Mesenchymal stem cell (in vitro differentiated cells and primary cell): ENCODE measurements around the gene USH2A.

Source experiments
- DNase-seq: peaks from one replicate; pipeline ENCODE4 v3.0.0-alpha.2; 2013
- H2AFZ ChIP-seq: one replicate; pipeline ENCODE4 v1.6.1; 2013; ENCODE audit warnings: low read depth, mild to moderate bottlenecking, control low read depth, inconsistent platforms, low read length, moderate library complexity
- H2AK5ac ChIP-seq: 2 replicates; pipeline ENCODE4 v1.6.1; 2013; ENCODE audit warnings: low read length, moderate library complexity, mild to moderate bottlenecking, inconsistent platforms; ENCODE audit not compliant: severe bottlenecking
- H2BK120ac ChIP-seq: one replicate; pipeline ENCODE4 v1.6.1; 2013; ENCODE audit warnings: low read depth, mild to moderate bottlenecking, inconsistent platforms, low read length, moderate library complexity
- H2BK12ac ChIP-seq, 2 experiments: one replicate each; pipeline ENCODE4 v1.6.1; 2013; ENCODE audit warnings: inconsistent platforms in 2 of 2, low read length in 2 of 2, mild to moderate bottlenecking in 2 of 2, moderate library complexity in 2 of 2, control low read depth in 1 of 2
- H2BK15ac ChIP-seq: one replicate; pipeline ENCODE4 v1.6.1; 2013; ENCODE audit warnings: mild to moderate bottlenecking, low read depth, inconsistent platforms; ENCODE audit not compliant: poor library complexity, severe bottlenecking
- H2BK5ac ChIP-seq: 2 replicates; pipeline ENCODE4 v1.6.1; 2013; ENCODE audit warnings: low read depth, mild to moderate bottlenecking, low read length, control low read depth, inconsistent platforms; ENCODE audit not compliant: poor library complexity, severe bottlenecking
- H3K14ac ChIP-seq, 2 experiments: one replicate each; pipeline ENCODE4 v1.6.1; 2013; ENCODE audit warnings: inconsistent platforms in 2 of 2, low read length in 2 of 2, control low read depth in 1 of 2, mild to moderate bottlenecking in 1 of 2, moderate library complexity in 1 of 2
- H3K18ac ChIP-seq, 2 experiments: one replicate each; pipeline ENCODE4 v1.6.1; 2013; ENCODE audit warnings: inconsistent platforms in 2 of 2, low read length in 2 of 2, control low read depth in 1 of 2, low read depth in 1 of 2, mild to moderate bottlenecking in 1 of 2
- H3K23ac ChIP-seq, 2 experiments: one replicate each; pipeline ENCODE4 v1.6.1; 2013; ENCODE audit warnings: inconsistent platforms in 2 of 2, low read length in 2 of 2, mild to moderate bottlenecking in 2 of 2, moderate library complexity in 2 of 2, control low read depth in 1 of 2
- H3K27ac ChIP-seq: 2 replicates; pipeline ENCODE4 v1.5.1; 2013; ENCODE audit warnings: mild to moderate bottlenecking, moderate library complexity, low read length, control low read depth, inconsistent platforms; ENCODE audit not compliant: poor library complexity, severe bottlenecking
- H3K27me3 ChIP-seq, 2 experiments: 2 replicates each; pipeline versions ENCODE4 v1.6.1 to v1.7.0; 2013; ENCODE audit warnings: low read length in 2 of 2, mild to moderate bottlenecking in 2 of 2, moderate library complexity in 2 of 2, control low read depth in 1 of 2, inconsistent platforms in 1 of 2; ENCODE audit not compliant: control insufficient read depth in 1 of 2, insufficient read depth in 1 of 2
- H3K36me3 ChIP-seq, 2 experiments: 2 replicates each; pipeline versions ENCODE4 v1.6.1 to v1.7.0; 2013; ENCODE audit warnings: low read length in 2 of 2, control low read depth in 1 of 2, inconsistent platforms in 1 of 2, low read depth in 1 of 2, mild to moderate bottlenecking in 1 of 2; ENCODE audit not compliant: insufficient read depth in 2 of 2, control insufficient read depth in 1 of 2
- H3K4ac ChIP-seq, 2 experiments: one replicate each; pipeline ENCODE4 v1.6.1; 2013; ENCODE audit warnings: inconsistent platforms in 2 of 2, low read length in 2 of 2, mild to moderate bottlenecking in 2 of 2, moderate library complexity in 2 of 2, control low read depth in 1 of 2, low read depth in 1 of 2
- H3K4me1 ChIP-seq: 2 replicates; pipeline ENCODE4 v1.6.1; 2013; ENCODE audit warnings: low read depth, low read length, control low read depth; ENCODE audit not compliant: control insufficient read depth, insufficient read depth
- H3K4me2 ChIP-seq: 2 replicates; pipeline ENCODE4 v1.6.1; 2013; ENCODE audit warnings: low read length, mild to moderate bottlenecking, inconsistent platforms; ENCODE audit not compliant: poor library complexity, severe bottlenecking
- H3K4me3 ChIP-seq, 2 experiments: 2 replicates each; pipeline versions ENCODE4 v1.5.1 to v1.7.0; 2013; ENCODE audit warnings: low read length in 2 of 2, mild to moderate bottlenecking in 2 of 2, control low read depth in 1 of 2, low read depth in 1 of 2; ENCODE audit not compliant: insufficient read depth in 1 of 2
- H3K79me1 ChIP-seq: replicated peaks from 2 replicates; pipeline ENCODE4 v1.6.1; 2013; ENCODE audit warnings: mild to moderate bottlenecking, control low read depth, low read length, inconsistent platforms; ENCODE audit not compliant: poor library complexity, severe bottlenecking
- H3K9ac ChIP-seq: 2 replicates; pipeline ENCODE4 v1.7.0; 2013; ENCODE audit warnings: mild to moderate bottlenecking, low read length, moderate library complexity
- H3K9me3 ChIP-seq: 2 replicates; pipeline ENCODE4 v1.7.0; 2013; ENCODE audit warnings: mild to moderate bottlenecking, low read length; ENCODE audit not compliant: control insufficient read depth
- H4K8ac ChIP-seq: one replicate; pipeline ENCODE4 v1.6.1; 2013; ENCODE audit warnings: inconsistent platforms, mild to moderate bottlenecking, low read length, moderate library complexity
- H4K91ac ChIP-seq: one replicate; pipeline ENCODE4 v1.6.1; 2013; ENCODE audit warnings: mild to moderate bottlenecking, low read length, inconsistent platforms
- WGBS: methylation state at CpG from one replicate; pipeline ENCODE4 v1.1.7; 2013; ENCODE audit warnings: mixed read lengths; 5-methylcytosine and 5-hydroxymethylcytosine counted together

The USH2A gene

DNA sequence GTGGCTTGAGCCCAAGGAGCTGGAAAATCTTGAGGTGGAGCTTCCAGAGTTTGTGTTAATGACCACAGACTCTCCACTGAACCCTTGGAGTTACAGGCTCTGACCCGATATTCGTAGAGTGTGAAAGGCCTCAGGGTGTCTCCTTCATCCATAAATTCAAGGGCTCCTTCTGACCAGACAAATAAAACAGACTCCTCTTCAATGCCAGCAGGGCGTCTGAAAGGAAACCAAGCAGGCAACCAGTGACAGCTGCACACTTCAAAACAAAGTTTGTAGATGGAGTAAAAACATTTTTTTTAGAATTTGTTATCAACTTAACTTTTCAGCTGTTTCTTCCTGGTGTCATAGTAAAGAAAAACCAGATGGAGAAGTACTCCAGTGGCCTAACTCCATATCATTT, 695.1 kb downstream of the USH2A start:
- H3K27ac ChIP-seq: no peak overlapping the region
- H4K8ac ChIP-seq: no peak overlapping the region
- no peak overlapping the region for H3K4me2 ChIP-seq
- no peak overlapping the region for H4K91ac ChIP-seq
- no peak overlapping the region for H3K23ac ChIP-seq
- no peaks in the 10 kb centered on the region for H3K27me3 ChIP-seq
- H2BK5ac ChIP-seq: no peak overlapping the region
- H3K4me1 ChIP-seq: no peaks in the 10 kb centered on the region
- no peak overlapping the region for H2AK5ac ChIP-seq
- DNase-seq: peak; percentile 27
- H3K18ac ChIP-seq: no peak overlapping the region
- WGBS: 40% methylated on average over 2 of the region's 3 CpGs
- H3K4ac ChIP-seq: no peak overlapping the region
- no peaks in the 10 kb centered on the region for H3K9me3 ChIP-seq
- no peak overlapping the region for H2BK15ac ChIP-seq
- H2BK120ac ChIP-seq: no peak overlapping the region
- H3K36me3 ChIP-seq: no peaks in the 10 kb centered on the region
- H2BK12ac ChIP-seq: no peak overlapping the region
- H3K79me1 ChIP-seq: no peaks in the 10 kb centered on the region
- no peak overlapping the region for H2AFZ ChIP-seq
- no peak overlapping the region for H3K9ac ChIP-seq
- no peak overlapping the region for H3K4me3 ChIP-seq
- H3K14ac ChIP-seq: no peak overlapping the region

DNA sequence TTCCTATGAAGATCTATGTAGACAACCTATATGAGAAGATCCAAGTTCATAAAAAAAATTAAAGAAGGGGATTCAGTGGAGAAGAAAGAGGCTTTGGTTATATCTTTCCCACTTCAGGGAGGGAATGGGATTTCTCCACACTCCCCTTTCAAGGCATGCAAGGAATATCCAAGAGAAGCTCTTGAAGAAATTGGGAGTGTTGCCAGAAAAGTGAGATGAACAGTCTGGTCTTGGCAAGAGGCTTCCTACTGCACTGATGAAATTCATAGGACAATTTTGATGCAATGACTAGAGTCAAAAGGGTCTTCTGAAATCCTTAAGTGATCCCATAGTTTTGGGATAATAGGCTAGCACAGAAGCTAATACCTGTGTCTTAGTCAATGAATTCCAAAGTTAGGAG, 703.1 kb downstream of the USH2A start:
- Histone ChIP-seq H4K91ac (no peak overlapping the region), H2BK15ac (no peak overlapping the region), H3K36me3 (no peaks in the 10 kb centered on the region), H3K27me3 (no peaks in the 10 kb centered on the region), H2BK120ac (no peak overlapping the region), H3K9me3 (no peaks in the 10 kb centered on the region), H3K4me3 (no peak overlapping the region), H2BK5ac (no peak overlapping the region), H3K4me2 (no peak overlapping the region), H2BK12ac (no peak overlapping the region), H2AFZ (no peak overlapping the region), H3K23ac (no peak overlapping the region), H3K27ac (no peak overlapping the region), H3K4ac (no peak overlapping the region), H2AK5ac (no peak overlapping the region), H4K8ac (no peak overlapping the region), H3K4me1 (no peaks in the 10 kb centered on the region), H3K79me1 (no peaks in the 10 kb centered on the region), H3K9ac (no peak overlapping the region), H3K14ac (no peak overlapping the region), H3K18ac (no peak overlapping the region)
- peak; percentile 16 for DNase-seq

DNA sequence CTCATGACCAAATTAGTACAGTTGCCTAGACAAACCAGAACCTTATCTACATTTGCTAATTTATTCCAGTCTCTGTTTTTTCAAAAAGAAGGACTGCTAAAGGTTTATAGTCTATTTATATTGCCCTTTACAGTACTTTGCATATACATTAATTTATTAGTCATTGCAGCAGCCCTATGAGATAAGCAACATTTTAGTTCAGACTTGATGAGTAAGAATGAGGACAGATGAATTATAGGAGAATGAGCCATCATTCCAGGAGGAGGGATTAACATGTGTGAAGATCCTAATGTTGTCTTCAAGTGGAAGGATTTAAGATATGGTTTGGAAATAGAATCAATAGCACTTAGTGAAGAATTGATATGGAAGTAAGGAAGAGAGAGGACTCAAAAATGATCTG, 703.7 kb downstream of the USH2A start:
- H3K27me3 ChIP-seq: no peaks in the 10 kb centered on the region
- H4K8ac ChIP-seq: no peak overlapping the region
- H2BK5ac ChIP-seq: no peak overlapping the region
- H3K23ac ChIP-seq: no peak overlapping the region
- DNase-seq: peak; percentile 35
- no peak overlapping the region for H3K4me3 ChIP-seq
- H3K27ac ChIP-seq: no peak overlapping the region
- H3K9ac ChIP-seq: no peak overlapping the region
- no peaks in the 10 kb centered on the region for H3K36me3 ChIP-seq
- H2AFZ ChIP-seq: no peak overlapping the region
- no peak overlapping the region for H3K14ac ChIP-seq
- no peak overlapping the region for H3K18ac ChIP-seq
- H3K4me2 ChIP-seq: no peak overlapping the region
- H2BK15ac ChIP-seq: no peak overlapping the region
- H2BK120ac ChIP-seq: no peak overlapping the region
- no peaks in the 10 kb centered on the region for H3K4me1 ChIP-seq
- no peaks in the 10 kb centered on the region for H3K79me1 ChIP-seq
- no peak overlapping the region for H2AK5ac ChIP-seq
- H4K91ac ChIP-seq: no peak overlapping the region
- H3K9me3 ChIP-seq: no peaks in the 10 kb centered on the region
- H2BK12ac ChIP-seq: no peak overlapping the region
- H3K4ac ChIP-seq: no peak overlapping the region

DNA sequence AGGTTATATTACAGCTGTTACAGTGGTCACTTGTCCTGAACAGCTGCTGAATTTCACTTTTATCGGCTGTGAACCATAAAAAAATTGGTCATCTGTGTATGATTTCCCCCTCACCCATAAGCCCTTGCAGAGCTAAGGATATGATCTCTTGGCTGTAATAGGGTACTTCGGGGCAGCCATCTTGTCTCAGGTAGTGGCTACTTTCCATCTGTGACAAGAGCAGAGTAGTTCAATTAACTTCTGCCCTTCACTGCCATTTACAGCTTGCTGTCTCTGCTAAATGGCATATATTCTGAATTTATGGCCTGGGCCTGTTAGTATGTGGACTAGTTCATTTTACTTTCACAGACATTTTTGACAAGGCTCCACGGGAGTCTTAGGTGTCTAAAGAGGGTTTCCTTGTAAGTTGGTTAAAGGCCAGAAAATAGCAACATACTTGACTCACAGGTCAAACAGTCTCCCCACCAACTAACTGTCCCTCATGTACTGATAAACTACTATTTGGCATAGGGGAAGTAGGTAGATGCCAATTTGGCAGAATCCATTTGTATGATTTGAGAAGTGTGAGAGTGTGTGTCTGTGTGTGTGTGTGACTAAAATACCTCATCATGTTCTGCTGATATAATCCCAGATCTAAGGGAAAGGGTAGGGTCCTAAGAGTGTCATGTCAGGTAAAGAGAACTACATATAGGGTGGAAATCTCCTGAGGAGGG, 704.5 kb downstream of the USH2A start:
- no peak overlapping the region for H4K8ac ChIP-seq
- H3K14ac ChIP-seq: no peak overlapping the region
- 100% methylated on average over 1 of the region's 3 CpGs for WGBS

More for the DNA sequence above, 704.5 kb downstream of the USH2A start:
- H3K18ac ChIP-seq: no peak overlapping the region
- H3K36me3 ChIP-seq: no peaks in the 10 kb centered on the region
- no peaks in the 10 kb centered on the region for H3K79me1 ChIP-seq
- H3K4me1 ChIP-seq: no peaks in the 10 kb centered on the region
- no peak overlapping the region for H2BK5ac ChIP-seq
- H3K4me2 ChIP-seq: no peak overlapping the region
- no peak overlapping the region for H3K27ac ChIP-seq
- no peak for DNase-seq
- H4K91ac ChIP-seq: no peak overlapping the region
- H3K4ac ChIP-seq: no peak overlapping the region
- H3K9me3 ChIP-seq: no peaks in the 10 kb centered on the region
- no peak overlapping the region for H2BK12ac ChIP-seq
- no peak overlapping the region for H3K4me3 ChIP-seq
- H3K23ac ChIP-seq: no peak overlapping the region
- no peak overlapping the region for H2AFZ ChIP-seq
- H2BK120ac ChIP-seq: no peak overlapping the region
- no peaks in the 10 kb centered on the region for H3K27me3 ChIP-seq
- no peak overlapping the region for H3K9ac ChIP-seq
- no peak overlapping the region for H2BK15ac ChIP-seq
- H2AK5ac ChIP-seq: no peak overlapping the region
